ENCODE data around the gene RIPK3.

The RIPK3 gene

DNA sequence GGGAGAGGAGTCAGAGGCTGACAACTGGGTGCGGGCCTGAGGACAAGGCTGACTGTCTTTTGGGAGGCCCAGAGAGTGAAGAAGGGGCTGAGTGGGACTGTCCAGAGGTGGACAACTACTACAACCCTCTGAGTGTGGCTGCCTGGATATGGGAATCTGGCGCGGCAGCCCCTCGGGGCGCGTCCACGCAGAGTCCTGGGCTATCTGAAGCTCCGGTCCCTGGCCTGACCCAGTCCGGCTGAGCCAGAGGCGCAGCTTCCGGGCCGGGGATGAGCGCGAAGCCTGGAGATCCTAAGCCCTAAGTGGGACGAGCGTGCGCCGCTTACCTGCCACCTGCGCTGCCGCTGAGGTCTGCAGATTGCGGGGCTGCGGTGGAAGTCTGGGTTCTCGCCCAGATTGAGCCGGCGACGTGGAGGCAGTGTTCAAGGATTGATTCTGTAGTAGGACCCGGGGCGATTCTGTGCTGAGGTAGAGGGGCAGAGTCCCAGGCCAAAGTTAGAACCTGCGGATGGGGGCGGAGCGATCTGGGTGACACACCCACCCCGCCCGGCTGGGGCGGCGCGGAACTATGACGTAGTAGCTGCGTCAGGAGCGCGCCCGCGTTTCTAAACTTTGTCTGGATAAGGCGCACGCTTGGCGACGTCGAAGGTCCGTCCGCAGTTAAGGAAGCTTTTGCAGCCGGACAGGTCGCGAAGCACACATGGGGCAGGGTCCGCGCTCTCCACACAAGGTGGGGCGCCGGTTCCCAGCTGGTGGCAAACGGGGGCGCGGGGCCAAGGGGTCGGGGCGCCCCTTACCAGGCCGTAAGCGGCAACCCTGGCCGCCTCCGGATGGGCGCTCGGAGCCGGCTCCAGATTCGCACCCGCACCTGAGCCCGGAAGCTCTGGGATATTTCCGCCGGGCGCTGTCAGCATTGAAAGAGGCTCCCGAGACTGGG lies 40.3 kb downstream of the RIPK3 start, which contains the start of the genes DHRS1 and NOP9:
Gene DHRS1 (minus strand): TSS at position 526 of the 937 bp plus-strand sequence. CDS start 674 bp downstream, outside the sequence.
Gene NOP9 (plus strand): TSS at position 596 of the 937 bp plus-strand sequence. CDS start 105 bp downstream, at position 701.
- peak; percentile 97 for DNase-seq

DNA sequence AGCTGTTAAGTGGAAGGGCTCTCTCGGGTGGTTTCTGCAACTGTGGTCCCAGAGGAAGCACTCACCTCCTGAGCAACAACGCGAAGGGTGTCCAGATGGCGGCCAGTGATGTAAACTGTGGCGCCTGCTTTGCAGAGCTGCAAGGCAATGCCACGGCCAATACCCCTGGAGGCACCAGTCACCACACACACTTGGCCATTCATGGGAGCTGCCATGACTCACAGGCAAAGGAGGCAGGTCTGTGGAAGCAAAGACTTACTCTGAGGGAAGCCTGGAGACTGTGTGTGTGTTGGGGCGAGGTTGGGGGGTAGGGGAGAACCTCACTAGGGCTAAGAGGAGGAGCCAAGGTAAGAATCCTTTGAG lies 40.9 kb downstream of the RIPK3 start:
- no peak for DNase-seq

- DNase-seq, result no peak
Measured at GRCh38 chr14:24297190-24297964, 42.4 kb downstream of the RIPK3 start.

DNA sequence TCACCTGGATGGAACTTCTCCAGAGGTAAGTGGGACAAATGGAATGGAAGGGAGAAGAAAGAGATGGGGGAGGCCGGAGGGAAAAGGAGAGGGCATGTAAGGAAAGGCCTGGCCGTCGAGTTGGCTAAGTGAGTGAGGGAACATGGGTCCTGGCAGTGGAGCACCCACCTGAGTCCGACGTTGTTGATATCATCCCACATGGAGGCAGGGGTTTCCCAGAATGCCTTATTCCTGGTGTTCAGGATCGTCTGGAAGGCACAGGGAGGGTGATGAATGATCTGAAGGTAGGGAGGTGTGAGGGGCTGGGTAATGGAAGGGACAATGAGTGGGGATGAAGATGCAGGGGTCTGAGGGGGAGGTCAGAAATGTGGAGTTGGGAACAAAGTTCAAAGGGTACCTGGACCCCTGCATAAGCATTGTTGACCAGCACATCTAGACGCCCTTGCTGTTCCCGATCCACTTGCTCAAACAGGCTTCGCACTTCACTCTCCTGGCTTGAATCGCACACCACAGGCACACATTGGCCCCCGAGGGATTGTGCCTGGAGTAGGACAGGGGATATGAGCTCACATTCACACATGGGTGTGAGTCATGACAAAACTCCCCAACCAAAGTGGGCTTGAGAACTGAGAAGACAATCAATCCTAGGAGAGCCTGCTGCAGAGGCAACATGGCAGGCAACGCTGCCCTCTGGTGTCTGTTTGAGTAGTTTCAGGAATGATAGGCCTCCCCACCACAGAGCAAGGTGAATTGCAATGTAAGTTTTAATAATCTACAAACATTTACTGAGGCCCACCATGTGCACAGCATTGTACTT lies 43.2 kb downstream of the RIPK3 start:
- peak; percentile 86 for DNase-seq

DNA sequence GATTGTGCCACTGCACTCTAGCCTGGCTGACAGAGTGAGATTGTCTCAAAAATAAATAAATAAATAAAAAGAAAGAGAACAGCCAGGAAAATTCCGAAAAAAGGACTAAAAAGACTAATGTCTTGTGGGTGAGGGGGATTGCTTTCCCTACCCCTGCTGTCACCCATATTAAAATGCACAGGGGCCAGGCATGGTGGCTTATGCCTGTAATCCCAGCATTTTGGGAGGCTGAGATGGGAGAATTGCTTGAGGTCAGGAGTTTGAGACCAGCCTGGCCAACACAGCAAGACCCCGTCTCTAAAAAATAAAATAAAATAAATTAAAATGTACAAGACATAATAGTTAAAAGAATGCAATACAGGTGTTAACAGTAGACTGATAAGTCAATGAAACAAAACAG lies 46.3 kb downstream of the RIPK3 start:
- no peak for DNase-seq

DNA sequence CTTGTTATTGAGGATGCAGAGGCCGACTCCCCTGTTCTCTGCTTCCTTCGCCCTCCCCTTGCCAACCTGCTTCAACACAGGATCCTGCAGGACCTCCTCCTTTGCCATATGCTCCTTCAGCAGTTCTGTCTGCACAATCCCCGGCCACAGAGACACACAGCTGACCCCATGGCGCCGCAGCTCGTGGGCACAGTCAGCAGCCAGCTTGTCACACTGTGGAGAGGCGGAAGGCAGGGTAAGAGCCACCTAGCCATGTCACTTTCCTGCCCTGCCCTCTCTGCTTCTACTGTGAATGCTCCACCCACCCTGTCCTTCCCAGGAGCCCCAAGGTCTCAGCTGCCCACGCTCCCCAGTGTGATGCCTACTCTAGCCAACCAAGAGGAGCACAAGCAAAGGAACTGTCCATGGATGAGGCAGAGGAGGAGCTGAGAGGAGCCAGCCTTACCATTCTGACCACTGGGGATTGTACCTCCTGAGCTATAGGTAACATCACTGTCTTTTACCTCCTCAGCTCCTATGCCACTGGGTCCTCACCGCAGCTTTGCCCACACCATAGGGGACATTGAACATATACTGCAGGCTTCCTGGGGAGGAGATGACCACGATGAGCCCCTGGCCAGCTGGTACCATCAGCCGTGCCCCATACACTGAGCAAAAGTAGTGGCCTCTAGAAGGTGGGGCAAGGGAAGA lies 47.5 kb downstream of the RIPK3 start:
- no peak for DNase-seq

DNA sequence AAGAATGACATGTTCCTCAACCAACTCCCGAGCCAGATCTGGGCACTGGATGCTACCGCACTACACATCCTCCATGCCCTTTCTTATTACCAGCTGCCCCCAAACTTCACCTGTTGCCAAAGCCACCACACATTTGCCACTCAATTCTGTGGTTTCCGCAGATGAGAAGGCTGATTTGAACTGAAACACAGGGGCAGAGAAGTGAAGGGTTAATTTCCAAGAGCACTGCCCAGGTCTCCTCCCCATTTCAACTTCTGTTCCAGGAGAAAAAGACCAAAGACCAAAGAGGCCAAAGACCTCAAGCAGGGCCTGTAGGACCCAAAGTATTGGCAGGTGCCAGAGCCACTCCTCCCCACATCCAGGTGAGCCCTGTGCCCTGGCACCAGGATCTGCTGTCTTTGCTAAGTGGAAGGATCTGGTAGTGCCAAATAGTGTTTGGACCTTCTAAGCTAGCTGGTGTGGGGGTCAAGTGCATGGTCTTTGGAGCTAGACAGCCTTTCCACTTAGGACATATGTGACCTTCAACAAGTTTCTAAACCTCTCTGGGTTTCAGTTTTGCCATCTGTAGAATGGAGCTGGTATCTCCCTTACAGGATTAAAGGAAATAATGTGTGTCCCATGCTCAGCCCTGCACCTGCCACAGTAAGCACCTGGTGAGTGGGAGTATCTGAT lies 48.2 kb downstream of the RIPK3 start:
- no peak for DNase-seq

- DNase-seq, result no peak
Measured at GRCh38 chr14:24290746-24291145, 49.0 kb downstream of the RIPK3 start.

- no peak for DNase-seq
Measured at GRCh38 chr14:24289649-24290280, 50.0 kb downstream of the RIPK3 start.

GRCh38 chr14:24286996-24287395 lies 52.8 kb downstream of the RIPK3 start:
- no peak for DNase-seq

All from eye (tissue), 1 donor.